A549 (cell line): Measurements from ENCODE around the gene BTBD10. TPM values are rescaled to one million over a fixed set of nuclear protein-coding genes. Genes with fewer than 3 reads are reported as not detected.

ENCODE experiments used
- ATAC-seq, 2 experiments: fragments of 200-7000 bp in 1 of 2; fragments of >200 bp in 1 of 2; cut with Nextera tagmentation in 1 of 2; cut with Tn5 transposase in 1 of 2; 3 replicates each; pipeline versions ENCODE4 v1.8.0 to v1.9.1; 2018 to 2020; ENCODE audit warnings: mild to moderate bottlenecking in 1 of 2, moderate library complexity in 1 of 2
- CTCF ChIA-PET: fragments of 300-600 bp; sonication (Branson Sonifier 250); formaldehyde crosslinking; extraction: SDS; loops from one replicate; lab custom pipeline; 2021; ENCODE audit warnings: antibody characterized with exemption, inconsistent platforms; lab: Yijun Ruan, JAX
- POLR2A ChIA-PET: fragments of 350-600 bp; formaldehyde crosslinking; extraction: SDS; loops from one replicate; lab custom pipeline; 2021; ENCODE audit warnings: antibody characterized with exemption, inconsistent platforms; lab: Yijun Ruan, JAX
- DNase-seq, 2 experiments: peaks; one replicate each; pipeline versions ENCODE4 v3.0.0 to v3.0.0-alpha.2; 2011 to 2016; ENCODE audit warnings: low read depth in 1 of 2, low spot score in 1 of 2
- FAIRE-seq: peaks from 2 replicates; lab custom pipeline; 2011; peaks lifted over from hg19 to GRCh38; lab: Jason Lieb, UNC
- H3K27ac ChIP-seq, 2 experiments: fragments of >200 bp; sonication (Bioruptor Twin); formaldehyde crosslinking; 3 replicates each; pipeline ENCODE4 v1.5.1; 2016 to 2017
- H3K4me1 ChIP-seq: fragments of >200 bp; sonication (Bioruptor Twin); formaldehyde crosslinking; 3 replicates; pipeline ENCODE4 v1.6.1; 2016
- H3K4me2 ChIP-seq: fragments of >200 bp; sonication (Bioruptor Twin); formaldehyde crosslinking; 3 replicates; pipeline ENCODE4 v1.6.1; 2016
- H3K4me3 ChIP-seq: fragments of >200 bp; sonication (Bioruptor Twin); formaldehyde crosslinking; 3 replicates; pipeline ENCODE4 v1.5.1; 2016
- H3K9me3 ChIP-seq: fragments of >200 bp; sonication (Bioruptor Twin); formaldehyde crosslinking; 3 replicates; pipeline ENCODE4 v1.6.1; 2016
- CBX2 ChIP-seq: fragments of 200-600 bp; sonication (generic); IDR thresholded peaks from 2 replicates; pipeline ENCODE4 v1.6.1; 2016; ENCODE audit warnings: low read depth, mild to moderate bottlenecking, borderline replicate concordance
- CEBPB ChIP-seq, 2 experiments: fragments of >200 bp in 1 of 2; sonication (Bioruptor Twin) in 1 of 2; formaldehyde crosslinking in 1 of 2; IDR thresholded peaks; 2 replicates each; pipeline ENCODE4 v1.6.1; 2012 to 2016
- CHD2 ChIP-seq: fragments of 150-350 bp; IDR thresholded peaks from 2 replicates; pipeline ENCODE4 v1.6.1; 2014; ENCODE audit warnings: low read length; ENCODE audit not compliant: partially characterized antibody
- CHD4 ChIP-seq: fragments of 200-600 bp; sonication (generic); IDR thresholded peaks from 2 replicates; pipeline ENCODE4 v1.6.1; 2016; ENCODE audit warnings: antibody characterized with exemption, mild to moderate bottlenecking, borderline replicate concordance
- EHMT2 ChIP-seq: fragments of 200-600 bp; sonication (generic); IDR thresholded peaks from 2 replicates; pipeline ENCODE4 v1.6.1; 2016; ENCODE audit warnings: antibody characterized with exemption, low read depth, mild to moderate bottlenecking, moderate library complexity
- ELK1 ChIP-seq: fragments of 150-350 bp; IDR thresholded peaks from 2 replicates; pipeline ENCODE4 v1.6.1; 2014; ENCODE audit warnings: low read depth, mild to moderate bottlenecking, low read length
- EP300 ChIP-seq, 2 experiments: fragments of >200 bp; sonication (Bioruptor Twin); formaldehyde crosslinking; IDR thresholded peaks; 2 replicates in 1 of 2; 3 replicates in 1 of 2; pipeline ENCODE4 v1.6.1; 2016 to 2017
- ESRRA ChIP-seq: fragments of 150-350 bp; IDR thresholded peaks from 2 replicates; pipeline ENCODE4 v1.6.1; 2014; ENCODE audit warnings: mild to moderate bottlenecking, low read length, borderline replicate concordance
- FOSL2 ChIP-seq, 2 experiments: fragments of 450-650 bp in 1 of 2; fragments of >200 bp in 1 of 2; sonication (Bioruptor Twin) in 1 of 2; formaldehyde crosslinking; IDR thresholded peaks; 2 replicates each; pipeline versions ENCODE4 v1.5.0 to v1.6.1; 2016 to 2020; ENCODE audit warnings: mild to moderate bottlenecking in 1 of 2, moderate library complexity in 1 of 2
- FOXS1 ChIP-seq: fragments of 250-450 bp; sonication (Bioruptor Pico); IDR thresholded peaks from 2 replicates; pipeline ENCODE4 v1.5.0; 2020; ENCODE audit warnings: mild to moderate bottlenecking, moderate library complexity
- HDAC2 ChIP-seq: fragments of 200-600 bp; sonication (generic); IDR thresholded peaks from 2 replicates; pipeline ENCODE4 v1.6.1; 2016
- HOXA7 ChIP-seq: fragments of 250-450 bp; sonication (Bioruptor Pico); IDR thresholded peaks from 2 replicates; pipeline ENCODE4 v1.5.0; 2020; ENCODE audit warnings: mild to moderate bottlenecking, moderate library complexity
- HOXB5 ChIP-seq: fragments of 250-450 bp; sonication (Bioruptor Pico); IDR thresholded peaks from 2 replicates; pipeline ENCODE4 v1.5.0; 2020; ENCODE audit warnings: mild to moderate bottlenecking, moderate library complexity
- JUN ChIP-seq, 2 experiments: fragments of >200 bp; sonication (Bioruptor Twin); formaldehyde crosslinking; IDR thresholded peaks; 2 replicates in 1 of 2; 3 replicates in 1 of 2; pipeline ENCODE4 v1.6.1; 2016 to 2017
- KDM1A ChIP-seq: fragments of 200-600 bp; sonication (generic); IDR thresholded peaks from 2 replicates; pipeline ENCODE4 v1.6.1; 2016; ENCODE audit warnings: low read depth, mild to moderate bottlenecking
- KDM5A ChIP-seq: fragments of 200-600 bp; sonication (generic); IDR thresholded peaks from 2 replicates; pipeline ENCODE4 v1.6.1; 2016; ENCODE audit warnings: antibody characterized with exemption, mild to moderate bottlenecking
- MAZ ChIP-seq: fragments of 150-350 bp; IDR thresholded peaks from 2 replicates; pipeline ENCODE4 v1.6.1; 2014; ENCODE audit warnings: antibody characterized with exemption, low read depth, low read length, borderline replicate concordance
- MYC ChIP-seq: IDR thresholded peaks from 2 replicates; pipeline ENCODE4 v1.6.1; 2012; ENCODE audit warnings: mild to moderate bottlenecking, inconsistent platforms, low read length, improper control_type of control experiment, borderline replicate concordance
- NFE2L2 ChIP-seq: fragments of 150-350 bp; conservative IDR thresholded peaks from 2 replicates; pipeline ENCODE4 v1.6.1; 2014; ENCODE audit warnings: low read length
- NR3C1 ChIP-seq: fragments of >200 bp; sonication (Bioruptor Twin); formaldehyde crosslinking; IDR thresholded peaks from 3 replicates; pipeline ENCODE4 v1.6.1; 2017
- PHF8 ChIP-seq: fragments of 200-600 bp; sonication (generic); IDR thresholded peaks from 2 replicates; pipeline ENCODE4 v1.6.1; 2016; ENCODE audit warnings: low read depth, mild to moderate bottlenecking, antibody characterized with exemption, moderate library complexity, borderline replicate concordance
- POLR2AphosphoS2 ChIP-seq: conservative IDR thresholded peaks from 2 replicates; pipeline ENCODE4 v1.6.1; 2012; ENCODE audit warnings: low read length, improper control_type of control experiment, inconsistent platforms
- RAD21 ChIP-seq, 2 experiments: fragments of >200 bp in 1 of 2; sonication (Bioruptor Twin) in 1 of 2; formaldehyde crosslinking in 1 of 2; IDR thresholded peaks in 1 of 2; conservative IDR thresholded peaks in 1 of 2; 2 replicates in 1 of 2; 3 replicates in 1 of 2; pipeline ENCODE4 v1.6.1; 2012 to 2018; ENCODE audit warnings: inconsistent platforms in 1 of 2
- RARB ChIP-seq: fragments of 250-450 bp; sonication (Bioruptor Pico); IDR thresholded peaks from 2 replicates; pipeline ENCODE4 v1.8.0; 2021; ENCODE audit warnings: mild to moderate bottlenecking, moderate library complexity
- RNF2 ChIP-seq: fragments of 200-600 bp; sonication (generic); IDR thresholded peaks from 2 replicates; pipeline ENCODE4 v1.6.1; 2016; ENCODE audit warnings: low read depth, mild to moderate bottlenecking, antibody characterized with exemption, moderate library complexity, borderline replicate concordance
- SMC3 ChIP-seq: fragments of >200 bp; sonication (Bioruptor Twin); formaldehyde crosslinking; IDR thresholded peaks from 3 replicates; pipeline ENCODE4 v1.6.1; 2018; ENCODE audit warnings: inconsistent platforms
- SREBF2 ChIP-seq: fragments of 450-650 bp; IDR thresholded peaks from 2 replicates; pipeline ENCODE4 v1.6.1; 2014; ENCODE audit warnings: mild to moderate bottlenecking, moderate library complexity
- TFCP2L1 ChIP-seq: fragments of 250-450 bp; sonication (Bioruptor Pico); IDR thresholded peaks from 2 replicates; pipeline ENCODE4 v1.5.0; 2021; ENCODE audit warnings: mild to moderate bottlenecking
- TP53 ChIP-seq: fragments of 250-450 bp; sonication (Bioruptor Pico); IDR thresholded peaks from 2 replicates; pipeline ENCODE4 v1.5.0; 2021; ENCODE audit warnings: mild to moderate bottlenecking, moderate library complexity
- USF2 ChIP-seq: fragments of 450-650 bp; IDR thresholded peaks from 2 replicates; pipeline ENCODE4 v1.6.1; 2014; ENCODE audit warnings: antibody characterized with exemption
- ZC3H11A ChIP-seq: fragments of 450-650 bp; IDR thresholded peaks from 2 replicates; pipeline ENCODE4 v1.6.1; 2014; ENCODE audit warnings: antibody characterized with exemption, mild to moderate bottlenecking
- ZSCAN20 ChIP-seq: fragments of 250-450 bp; sonication (Bioruptor Pico); IDR thresholded peaks from 2 replicates; pipeline ENCODE4 v1.8.0; 2022; ENCODE audit warnings: mild to moderate bottlenecking, moderate library complexity
- WGBS: methylation state at CpG from one replicate; pipeline ENCODE4 v1.1.6; 2017; ENCODE audit errors: missing lambda C conversion rate; 5-methylcytosine and 5-hydroxymethylcytosine counted together
- polyA plus RNA-seq, 4 experiments: library from polyadenylated mRNA; depleted of rRNA in 3 of 4; stranded (reverse); fragments of >200 nt; fragmentation: RNase III in 1 of 4; extraction: RNeasy Plus Mini Kit Qiagen cat#74134 plus additional on column Dnase treatment in 1 of 4; gene quantifications; 2 replicates in 3 of 4; 3 replicates in 1 of 4; pipeline ENCODE4 v1.2.3, GENCODE V29; 2011 to 2017
- TF ChIP-seq, protein P1 (sequence below): fragments of >200 bp; sonication (Bioruptor Twin); formaldehyde crosslinking; IDR thresholded peaks from 3 replicates; pipeline ENCODE4 v1.5.1; 2016

BTBD10 gene
- polyA plus RNA-seq, 2 of the 4 experiments (the other 2 are of a cell fraction): 33.7 to 54.2 TPM

DNA sequence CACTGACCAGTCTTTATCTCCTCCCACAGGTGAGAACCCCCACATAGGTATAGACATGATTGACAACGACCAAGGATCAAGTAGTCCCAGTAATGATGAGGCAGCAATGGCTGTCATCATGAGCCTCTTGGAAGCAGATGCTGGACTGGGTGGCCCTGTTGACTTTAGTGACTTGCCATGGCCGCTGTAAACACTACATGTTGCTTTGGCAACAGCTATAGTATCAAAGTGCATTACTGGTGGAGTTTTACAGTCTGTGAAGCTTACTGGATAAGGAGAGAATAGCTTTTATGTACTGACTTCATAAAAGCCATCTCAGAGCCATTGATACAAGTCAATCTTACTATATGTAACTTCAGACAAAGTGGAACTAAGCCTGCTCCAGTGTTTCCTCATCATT lies 76.5 kb downstream of the BTBD10 start:
- 67% methylated on average over 2 of the region's 2 CpGs for WGBS
- 0 out of 6 replicates have a peak, but pooled peaks of 1 of the 2 experiments have one; percentile 28 for ATAC-seq

GRCh38 chr11:13384908-13385640 lies 77.9 kb downstream of the BTBD10 start:
- ChIA-PET POLR2A (no interaction called here), CTCF (interaction anchor here (0.6 to 10.7 kb wide), 36 partner anchors 8 to 1096 kb away, joined by 3 to 123 read pairs (median 4); no protein-coding TSS in a partner anchor)
- DNase-seq: peak; percentile 46 to 52
- peak; percentile 68 to 82; a peak in 5 of 6 replicates for ATAC-seq
- WGBS: 15% methylated on average over 4 of the region's 4 CpGs
- no peak overlapping the region for H3K4me2 ChIP-seq
- H3K4me1 ChIP-seq: no peaks in the 10 kb centered on the region
- peak; percentile 79 for FAIRE-seq
- TF ChIP-seq POLR2AphosphoS2 (no peak), MYC (no peak), HOXA7 (CRISPR knock-in tag) (no peak), NR3C1 (no peak), SMC3 (peak; percentile 72), RAD21 (conservative IDR thresholded peaks at IDR 0.05 in 1 of 2, IDR thresholded peaks at IDR 0.05 in 1 of 2) (peak; percentile 67 to 69), NFE2L2 (no peak), HOXB5 (CRISPR knock-in tag) (no peak), FOXS1 (CRISPR knock-in tag) (no peak), USF2 (no peak), ZSCAN20 (CRISPR knock-in tag) (no peak), EP300 (IDR thresholded peaks at IDR 0.05) (no peak), SREBF2 (no peak), TP53 (no peak), KDM5A (no peak), FOSL2 (IDR thresholded peaks at IDR 0.05) (no peak), FOSL2 (CRISPR knock-in tag; IDR thresholded peaks at IDR 0.05) (no peak), KDM1A (no peak), ZC3H11A (no peak), HDAC2 (no peak), CEBPB (IDR thresholded peaks at IDR 0.05) (no peak), ESRRA (no peak), JUN (IDR thresholded peaks at IDR 0.05) (no peak), MAZ (no peak), EHMT2 (no peak), RNF2 (no peak), CHD2 (no peak)
- TF ChIP-seq, protein P1, sequence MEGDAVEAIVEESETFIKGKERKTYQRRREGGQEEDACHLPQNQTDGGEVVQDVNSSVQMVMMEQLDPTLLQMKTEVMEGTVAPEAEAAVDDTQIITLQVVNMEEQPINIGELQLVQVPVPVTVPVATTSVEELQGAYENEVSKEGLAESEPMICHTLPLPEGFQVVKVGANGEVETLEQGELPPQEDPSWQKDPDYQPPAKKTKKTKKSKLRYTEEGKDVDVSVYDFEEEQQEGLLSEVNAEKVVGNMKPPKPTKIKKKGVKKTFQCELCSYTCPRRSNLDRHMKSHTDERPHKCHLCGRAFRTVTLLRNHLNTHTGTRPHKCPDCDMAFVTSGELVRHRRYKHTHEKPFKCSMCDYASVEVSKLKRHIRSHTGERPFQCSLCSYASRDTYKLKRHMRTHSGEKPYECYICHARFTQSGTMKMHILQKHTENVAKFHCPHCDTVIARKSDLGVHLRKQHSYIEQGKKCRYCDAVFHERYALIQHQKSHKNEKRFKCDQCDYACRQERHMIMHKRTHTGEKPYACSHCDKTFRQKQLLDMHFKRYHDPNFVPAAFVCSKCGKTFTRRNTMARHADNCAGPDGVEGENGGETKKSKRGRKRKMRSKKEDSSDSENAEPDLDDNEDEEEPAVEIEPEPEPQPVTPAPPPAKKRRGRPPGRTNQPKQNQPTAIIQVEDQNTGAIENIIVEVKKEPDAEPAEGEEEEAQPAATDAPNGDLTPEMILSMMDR: peak; percentile 82
- TF ChIP-seq, all 56 proteins: peak for 3
- no peaks in the 10 kb centered on the region for H3K9me3 ChIP-seq
- H3K27ac ChIP-seq: no peak overlapping the region
- no peak overlapping the region for H3K4me3 ChIP-seq

More for the DNA sequence above, 76.5 kb downstream of the BTBD10 start:
- H3K4me3 ChIP-seq: no peak overlapping the region
- no peaks in the 10 kb centered on the region for H3K4me1 ChIP-seq
- CTCF ChIA-PET: interaction anchor here (0.8 to 10.7 kb wide), 6 partner anchors 22 to 177 kb away, joined by 3 to 123 read pairs (median 14); no protein-coding TSS in a partner anchor
- FAIRE-seq (no peak), DNase-seq (peak in 1 of 2 experiments; percentile 28)
- TF ChIP-seq RARB (CRISPR knock-in tag): no peak
- TF ChIP-seq MYC: no peak
- no peak for TF ChIP-seq PHF8
- TF ChIP-seq ELK1: no peak
- TF ChIP-seq CBX2: no peak
- TF ChIP-seq ZSCAN20 (CRISPR knock-in tag): no peak
- TF ChIP-seq CHD4: no peak
- TF ChIP-seq RNF2: no peak
- no peak for TF ChIP-seq TFCP2L1 (CRISPR knock-in tag)
- no peak for TF ChIP-seq JUN (IDR thresholded peaks at IDR 0.05)
- TF ChIP-seq, all 56 proteins: peak for 0
- Histone ChIP-seq H3K9me3 (no peaks in the 10 kb centered on the region), H3K27ac (no peak overlapping the region), H3K4me2 (no peak overlapping the region)
- POLR2A ChIA-PET: no interaction called here
